ENCODE data around the gene RBM33.

DNA sequence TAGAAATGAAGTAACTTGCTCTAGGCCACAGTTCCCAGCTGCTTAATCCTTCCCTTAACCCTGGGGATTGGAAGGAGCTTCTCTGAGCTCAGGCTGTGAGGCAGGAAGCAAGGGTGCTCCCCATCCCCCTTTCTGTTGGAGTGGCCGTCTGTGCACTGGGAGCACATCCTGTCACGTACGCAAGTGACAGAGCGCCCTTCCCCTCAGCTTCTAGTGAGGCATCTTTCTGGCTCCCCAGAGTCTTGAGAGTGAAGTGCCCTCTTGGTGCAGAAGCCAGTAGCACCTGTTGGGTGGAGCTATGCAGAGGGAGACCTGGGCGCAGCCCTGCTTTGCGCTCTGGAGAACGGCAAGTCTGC, 120.0 kb downstream of the RBM33 start:
- TF ChIP-seq POLR2A (IDR thresholded peaks at IDR 0.05; ENCODE audit: control extremely low read depth in 1 of 2, low read depth in 2 of 2, low read length in 2 of 2) (no peak), EP300 (IDR thresholded peaks at IDR 0.05; ENCODE audit: borderline replicate concordance in 1 of 2, low read depth in 2 of 2, low read length in 2 of 2) (no peak), HDAC6 (IDR thresholded peaks at IDR 0.05; ENCODE audit: low read depth, low read length) (no peak)
